ENCODE data around the gene WNT10A.

WNT10A gene

DNA sequence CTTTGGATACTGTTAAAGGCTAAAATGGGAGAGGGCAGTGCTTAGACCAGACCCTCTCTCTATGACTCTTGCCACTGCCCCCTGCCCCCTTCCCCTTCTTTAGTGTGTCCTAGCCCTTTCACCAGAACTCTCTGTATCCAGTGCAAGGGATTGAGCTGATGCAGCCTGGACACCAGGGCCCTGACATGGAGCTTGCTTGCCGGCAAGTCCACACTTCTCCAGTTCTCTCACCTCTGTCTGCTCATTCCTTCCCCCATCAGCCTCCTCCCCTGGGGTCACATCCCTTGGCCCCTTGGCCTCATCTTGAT is 22.6 kb upstream of the WNT10A start:
- DNase-seq, result no peak

- DNase-seq, result no peak
Observed at GRCh38 chr2:218858671-218859555, 21.7 kb upstream of the WNT10A start.

- DNase-seq, result no peak
Observed at GRCh38 chr2:218859556-218859987, 21.1 kb upstream of the WNT10A start, which contains the start of gene WNT6. Gene WNT6, plus strand, starts transcription at chr2:218859805. Its CDS starts 233 bp downstream, at chr2:218860038.

GRCh38 chr2:218859988-218860831 is 20.4 kb upstream of the WNT10A start:
- DNase-seq, result no peak

DNA sequence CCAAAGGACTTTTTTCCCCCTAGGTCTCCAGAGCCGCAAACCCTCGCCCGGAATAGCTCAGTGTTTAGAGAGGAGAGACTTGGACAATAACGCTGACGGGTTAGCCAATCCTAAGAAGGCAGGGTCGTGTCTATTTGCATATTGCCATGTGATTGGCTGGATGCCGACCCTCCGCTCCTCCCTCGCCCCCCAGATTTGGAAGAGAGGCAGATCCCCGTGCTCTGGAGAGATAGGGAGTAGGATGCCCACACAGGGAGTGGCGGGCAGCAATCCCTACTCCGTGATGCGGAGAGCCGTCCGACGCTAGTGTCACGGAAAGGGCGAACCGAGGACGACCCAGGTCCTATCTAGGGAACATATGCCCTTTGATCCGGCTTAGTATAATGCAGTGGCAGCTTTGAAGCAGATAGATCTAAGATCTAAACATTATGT is 19.7 kb upstream of the WNT10A start:
- no peak for DNase-seq

- peak; percentile 3 for DNase-seq
Observed at GRCh38 chr2:218861645-218862318, 18.9 kb upstream of the WNT10A start.

DNA sequence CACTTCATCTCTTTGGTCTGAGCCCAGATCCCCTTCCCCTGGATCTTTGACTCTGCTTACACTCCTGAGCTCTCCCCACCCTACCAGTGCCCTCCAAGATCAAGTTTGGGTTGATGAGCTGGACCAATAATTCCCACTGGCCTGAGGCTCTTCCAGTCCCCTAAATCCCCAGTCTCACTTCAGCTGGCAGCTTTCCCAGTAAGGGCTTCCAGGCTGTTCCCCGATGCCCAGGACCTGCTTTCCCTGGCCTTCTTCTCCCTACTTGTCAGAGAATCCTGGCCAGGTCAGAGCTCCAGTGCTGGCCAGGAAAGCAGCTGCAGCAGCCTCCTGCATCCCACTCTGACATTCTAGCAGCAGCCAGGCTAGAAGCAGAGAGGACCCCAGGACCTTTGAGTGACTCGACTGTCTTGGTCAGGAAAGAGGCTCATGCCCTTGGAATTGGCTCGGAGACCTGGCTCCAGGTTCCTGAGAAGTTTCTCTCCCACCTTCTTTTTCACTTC is 17.6 kb upstream of the WNT10A start:
- no peak for DNase-seq

DNA sequence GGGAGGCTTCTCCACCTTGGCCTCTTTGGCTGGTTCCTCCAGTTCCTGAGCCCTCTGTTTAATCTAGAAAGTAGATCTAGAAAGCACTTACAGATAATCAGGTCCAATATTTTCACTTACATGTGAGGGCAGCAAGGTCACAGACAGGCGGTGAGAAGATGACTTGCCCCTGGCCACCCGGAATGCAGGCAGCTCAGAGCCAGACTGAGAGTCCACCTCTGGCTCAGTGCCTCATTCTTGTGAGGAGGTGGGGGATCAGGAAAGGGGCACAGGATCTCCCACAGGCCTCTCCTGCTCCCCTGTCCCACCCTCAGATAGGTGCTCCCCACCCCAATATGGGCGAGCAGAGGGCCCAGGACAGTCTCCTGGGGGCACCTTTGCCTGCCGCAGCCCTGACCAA is 15.3 kb upstream of the WNT10A start:
- no peak for DNase-seq

DNA sequence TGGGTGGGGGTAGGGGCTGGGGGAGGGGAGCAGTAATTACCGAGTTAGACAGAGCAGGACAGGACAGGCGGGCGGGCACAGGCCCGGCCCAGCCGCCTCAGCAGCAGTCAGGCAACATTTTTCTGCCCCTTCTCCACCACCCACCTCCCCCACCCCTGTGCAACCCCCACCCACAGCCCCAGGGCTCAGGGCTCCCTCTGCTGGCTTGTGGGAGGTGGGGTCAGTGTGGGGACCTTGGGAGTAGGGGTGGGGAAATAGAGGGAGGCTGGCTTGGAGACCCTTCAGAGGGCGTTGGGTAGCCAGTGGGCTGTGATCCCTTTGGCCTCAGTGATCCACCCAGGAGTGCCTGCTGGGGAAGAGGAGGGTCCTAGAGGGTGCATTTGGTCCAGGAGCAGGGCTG is 14.7 kb upstream of the WNT10A start:
- DNase-seq, result no peak

DNA sequence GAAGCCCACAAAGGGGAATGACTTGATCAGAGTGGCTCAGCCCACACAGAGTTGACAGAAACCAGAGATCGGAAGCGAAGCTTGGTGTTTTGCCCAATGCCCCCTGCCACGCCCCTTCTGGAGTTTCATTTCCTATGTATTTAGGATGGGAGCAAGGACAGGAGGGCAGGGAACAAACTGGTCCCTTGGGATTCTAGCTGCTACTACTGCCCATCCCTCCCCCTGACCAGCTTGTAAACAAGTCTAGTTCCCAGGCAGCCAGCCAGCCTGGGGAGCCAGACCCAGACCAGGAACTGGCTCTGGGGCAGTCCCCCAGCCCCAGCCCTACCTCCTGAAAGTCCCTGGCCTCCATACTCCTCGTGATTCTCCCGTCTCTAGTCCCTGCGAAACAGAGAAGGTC is 12.8 kb upstream of the WNT10A start:
- no peak for DNase-seq

DNA sequence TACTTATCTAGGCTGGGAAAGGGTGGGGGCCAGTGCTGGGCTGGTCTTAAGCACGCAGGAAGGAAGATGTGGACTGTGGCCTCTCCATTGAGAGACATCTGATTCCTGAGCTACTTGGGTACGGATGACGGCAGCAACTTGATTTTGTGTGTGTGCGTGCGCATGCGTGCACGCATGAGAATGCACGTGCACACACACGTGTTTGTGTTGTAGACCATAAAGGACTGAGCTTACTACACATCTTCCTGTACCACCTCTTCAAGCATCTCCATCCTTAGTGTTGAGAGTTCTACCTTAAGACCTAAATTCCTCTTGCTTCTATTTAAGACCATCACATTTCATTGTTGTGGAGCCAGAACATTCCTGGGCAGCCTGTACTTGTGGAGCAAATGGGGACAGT is 11.6 kb upstream of the WNT10A start:
- DNase-seq, result no peak

GRCh38 chr2:218870984-218871344 is 9.7 kb upstream of the WNT10A start:
- DNase-seq, result no peak

GRCh38 chr2:218871345-218872302 is 9.0 kb upstream of the WNT10A start:
- DNase-seq, result no peak

GRCh38 chr2:218872645-218873358 is 7.8 kb upstream of the WNT10A start:
- DNase-seq, result no peak

DNA sequence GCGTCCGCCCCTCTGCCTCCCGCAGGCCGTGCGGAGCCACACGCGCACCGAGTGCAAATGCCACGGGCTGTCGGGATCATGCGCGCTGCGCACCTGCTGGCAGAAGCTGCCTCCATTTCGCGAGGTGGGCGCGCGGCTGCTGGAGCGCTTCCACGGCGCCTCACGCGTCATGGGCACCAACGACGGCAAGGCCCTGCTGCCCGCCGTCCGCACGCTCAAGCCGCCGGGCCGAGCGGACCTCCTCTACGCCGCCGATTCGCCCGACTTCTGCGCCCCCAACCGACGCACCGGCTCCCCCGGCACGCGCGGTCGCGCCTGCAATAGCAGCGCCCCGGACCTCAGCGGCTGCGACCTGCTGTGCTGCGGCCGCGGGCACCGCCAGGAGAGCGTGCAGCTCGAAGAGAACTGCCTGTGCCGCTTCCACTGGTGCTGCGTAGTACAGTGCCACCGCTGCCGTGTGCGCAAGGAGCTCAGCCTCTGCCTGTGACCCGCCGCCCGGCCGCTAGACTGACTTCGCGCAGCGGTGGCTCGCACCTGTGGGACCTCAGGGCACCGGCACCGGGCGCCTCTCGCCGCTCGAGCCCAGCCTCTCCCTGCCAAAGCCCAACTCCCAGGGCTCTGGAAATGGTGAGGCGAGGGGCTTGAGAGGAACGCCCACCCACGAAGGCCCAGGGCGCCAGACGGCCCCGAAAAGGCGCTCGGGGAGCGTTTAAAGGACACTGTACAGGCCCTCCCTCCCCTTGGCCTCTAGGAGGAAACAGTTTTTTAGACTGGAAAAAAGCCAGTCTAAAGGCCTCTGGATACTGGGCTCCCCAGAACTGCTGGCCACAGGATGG is 7.1 kb upstream of the WNT10A start:
- DNase-seq, result no peak

- DNase-seq, result no peak
Observed at GRCh38 chr2:218875692-218876246, 4.9 kb upstream of the WNT10A start.

DNA sequence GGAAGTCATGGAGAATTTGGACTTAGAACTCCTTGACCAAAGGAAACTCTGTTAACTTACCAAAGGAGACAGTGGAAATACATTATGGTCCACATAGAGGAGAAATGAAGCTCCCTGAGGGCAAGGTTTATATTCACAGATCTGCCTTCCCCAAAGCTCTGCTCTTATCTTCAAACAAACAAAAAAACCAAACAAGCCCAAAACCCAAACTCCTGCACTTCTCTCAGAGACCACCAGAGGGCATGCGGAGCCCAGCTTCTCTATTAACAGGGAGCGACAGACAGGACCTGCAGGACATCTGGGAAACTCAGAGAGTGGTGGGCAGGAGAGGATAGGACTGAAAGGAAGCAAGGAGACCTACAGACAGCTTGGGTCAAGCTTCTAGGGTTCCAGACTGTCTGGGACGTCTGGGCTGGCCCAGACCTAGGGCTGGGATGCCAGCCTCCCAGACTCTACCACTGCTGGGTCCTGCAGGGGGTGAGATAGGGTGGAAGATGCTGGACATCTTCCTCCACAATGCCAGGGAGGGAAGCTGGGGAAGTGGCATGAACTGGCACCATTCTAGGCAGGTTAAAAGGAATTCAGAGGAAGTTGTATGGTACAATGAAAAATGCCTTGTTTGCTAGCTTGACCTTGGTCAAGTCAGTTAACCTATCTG is 4.0 kb upstream of the WNT10A start:
- peak; percentile 77 for DNase-seq

GRCh38 chr2:218877331-218877730 is 3.3 kb upstream of the WNT10A start:
- DNase-seq, result no peak

DNA sequence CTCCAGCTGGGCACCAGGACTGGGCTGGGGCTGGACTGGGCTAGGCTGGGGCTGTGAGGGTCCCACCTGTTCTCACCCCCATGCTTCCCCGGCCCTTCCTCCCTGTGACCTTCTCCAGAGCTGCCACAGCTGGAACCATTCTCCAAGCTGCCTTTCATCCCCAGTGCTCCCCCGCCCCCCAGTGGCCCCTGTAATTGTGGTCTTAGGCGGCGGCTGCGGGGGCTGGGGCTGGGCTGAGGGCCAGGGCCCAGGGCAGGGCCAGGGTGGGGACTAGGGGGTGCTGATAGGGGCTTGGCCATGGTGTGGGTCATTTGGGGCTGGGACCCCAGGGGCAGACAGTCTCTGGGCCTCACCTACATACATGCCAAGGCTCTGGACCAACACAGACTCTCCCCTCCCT is 2.8 kb upstream of the WNT10A start:
- DNase-seq, result no peak

- no peak for DNase-seq
Observed at GRCh38 chr2:218878486-218878885, 2.2 kb upstream of the WNT10A start.
